Measurements from ENCODE around the gene GNAI3.

GRCh38 chr1:109649491-109649914 is 101.1 kb downstream of the GNAI3 start:
- no peak for TF ChIP-seq EZH2 (IDR thresholded peaks at IDR 0.05; ENCODE audit: insufficient read depth, poor library complexity, severe bottlenecking)
- no peak for TF ChIP-seq EZH2phosphoT487 (IDR thresholded peaks at IDR 0.05; ENCODE audit: insufficient read depth, low read depth)

All from GM23248 (cell line).